Measurements from ENCODE around the gene BIRC7.

BIRC7 gene

DNA sequence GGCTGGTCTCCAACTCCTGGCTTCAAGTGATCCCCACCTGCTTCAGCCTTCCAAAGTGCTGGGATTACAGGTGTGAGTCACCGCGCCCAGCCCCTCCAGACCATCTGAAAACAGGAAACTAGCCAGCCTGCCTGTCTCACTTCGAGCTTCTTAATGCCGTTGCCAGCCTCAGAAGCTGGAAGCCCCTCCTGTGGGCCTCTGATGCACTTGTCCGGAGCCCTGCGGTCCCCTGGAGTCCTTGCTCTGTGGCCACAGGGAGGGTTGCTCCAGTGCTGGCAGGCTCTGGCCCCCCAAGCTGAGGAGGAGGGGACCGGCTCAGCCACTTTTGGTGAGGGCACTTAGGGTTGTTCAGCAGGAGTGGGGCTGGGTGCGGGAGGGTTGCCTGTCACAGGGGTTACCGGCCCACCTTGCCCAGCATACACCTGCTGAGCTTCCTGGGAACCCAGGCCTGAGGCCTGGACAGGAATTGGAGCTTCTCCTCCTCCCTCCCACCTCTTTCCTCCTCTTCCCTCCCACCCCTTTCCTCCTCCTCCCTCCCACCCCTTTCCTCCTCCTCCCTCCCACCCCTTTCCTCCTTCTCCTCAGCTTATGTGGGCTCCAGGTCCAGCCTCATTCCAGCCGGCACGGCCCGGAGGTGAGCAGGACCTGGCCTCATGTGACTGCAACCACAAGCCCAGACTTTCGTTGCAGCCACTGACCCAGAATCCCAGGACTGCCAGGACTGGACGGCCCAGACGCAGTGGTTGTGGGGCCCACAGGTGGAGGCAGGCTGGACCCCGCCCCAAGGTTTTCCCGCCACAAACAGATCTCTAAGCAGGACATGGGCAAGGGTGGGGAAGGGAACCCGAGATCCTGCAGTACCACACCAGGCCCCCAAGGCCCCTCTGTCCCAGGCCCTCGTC, 9.4 kb upstream of the BIRC7 start:
- no peak for DNase-seq

DNA sequence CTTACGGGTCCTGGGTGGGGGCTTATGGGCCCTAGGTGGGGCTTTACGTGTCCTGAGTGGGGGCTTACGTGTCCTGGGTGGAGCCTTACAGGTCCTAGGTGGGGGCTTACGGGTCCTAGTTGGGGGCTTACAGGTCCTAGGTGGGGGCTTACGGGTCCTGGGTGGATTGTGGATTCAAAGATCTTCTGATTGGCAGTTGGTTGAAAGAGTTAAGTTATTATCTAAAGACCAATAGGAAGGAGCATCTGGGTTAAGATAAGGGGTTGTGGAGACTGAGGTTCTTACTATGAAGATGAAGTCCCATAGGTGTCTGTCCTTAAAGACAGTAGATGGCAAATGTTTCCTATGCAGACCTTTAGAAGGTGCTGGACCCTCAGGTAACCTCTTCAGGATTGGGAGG, 8.4 kb upstream of the BIRC7 start:
- DNase-seq: no peak

DNA sequence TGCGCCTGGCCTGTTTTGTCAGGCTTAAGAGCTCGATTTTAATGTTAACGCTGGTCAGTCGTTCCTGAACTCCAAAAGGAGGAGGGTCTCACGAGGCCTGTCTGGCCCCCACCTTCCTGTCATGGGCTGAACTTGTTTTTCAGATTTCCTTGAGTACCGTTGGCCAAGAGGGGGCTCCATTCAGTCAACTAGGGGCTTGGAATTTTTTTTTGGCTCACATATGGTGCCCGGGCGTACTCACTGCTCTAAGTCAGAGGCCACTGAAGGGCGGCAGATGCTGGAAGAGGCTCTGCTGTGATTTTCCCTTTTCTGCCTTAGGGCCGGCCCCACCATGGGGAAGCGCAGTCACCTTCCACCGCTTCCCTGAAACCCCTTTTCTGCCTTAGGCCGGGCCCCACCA, 6.9 kb upstream of the BIRC7 start:
- peak; percentile 37 for DNase-seq

DNA sequence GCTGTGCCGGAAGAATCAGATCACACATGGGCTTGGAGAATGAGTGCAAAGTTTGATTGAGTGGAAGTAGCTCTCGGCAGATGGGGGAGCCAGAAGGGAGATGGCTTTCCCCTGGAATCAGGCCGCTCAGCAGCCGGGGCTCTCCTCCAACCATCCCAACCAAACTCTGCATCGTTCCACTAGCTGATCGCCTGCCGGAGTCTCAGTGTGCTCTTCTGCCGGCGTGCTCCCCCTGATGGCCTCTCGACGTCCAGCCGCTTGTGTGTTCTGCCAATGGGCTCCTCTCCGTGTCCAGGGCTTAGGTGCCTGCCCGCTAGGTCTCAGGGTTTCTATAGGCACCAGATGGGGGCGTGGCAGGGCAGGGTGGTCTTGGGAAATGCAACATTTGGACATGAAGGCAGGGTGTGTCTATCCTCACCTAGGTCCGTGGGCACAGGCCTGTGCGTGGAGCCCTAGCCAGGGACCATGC, 4.9 kb upstream of the BIRC7 start:
- no peak for DNase-seq

DNA sequence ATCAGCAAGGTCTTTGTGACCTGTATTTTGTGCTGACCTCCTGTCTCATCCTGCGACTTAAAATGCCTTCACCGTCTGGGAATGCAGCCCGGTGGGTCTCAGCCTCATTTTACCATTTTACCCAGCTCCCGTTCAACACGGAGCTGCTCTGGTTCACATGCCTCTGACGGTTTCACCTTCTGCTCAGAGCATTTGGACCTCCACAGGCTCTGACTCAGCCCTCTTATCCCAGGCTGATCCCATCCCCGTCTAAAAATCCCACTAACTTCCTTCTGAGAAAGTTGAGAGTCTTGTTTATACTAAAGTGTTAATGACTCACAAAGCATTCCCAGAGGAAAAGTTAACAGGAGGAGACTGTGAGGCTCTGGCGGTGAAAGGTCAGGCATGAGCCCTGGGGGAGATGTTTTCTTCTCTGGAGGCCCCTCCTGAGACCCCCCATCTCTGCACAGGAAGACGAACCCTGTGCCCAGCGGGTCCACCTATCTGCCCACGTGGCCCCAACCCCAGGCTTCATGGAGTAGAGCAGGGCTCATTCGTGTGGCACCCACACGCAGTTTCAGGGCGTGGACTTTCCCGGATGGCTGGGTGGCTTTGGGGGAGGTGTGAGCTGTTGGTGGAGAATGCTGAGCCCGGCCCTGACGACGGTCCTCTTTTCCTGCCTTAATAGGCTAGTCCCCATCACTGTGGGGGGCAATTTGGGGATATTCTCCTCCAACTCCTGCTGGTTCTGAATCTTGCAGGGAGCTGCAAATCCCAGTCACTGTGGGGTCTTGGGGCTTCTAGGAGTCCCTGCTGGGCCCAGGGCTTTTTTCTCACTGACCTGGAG, 3.3 kb upstream of the BIRC7 start:
- DNase-seq: no peak

DNA sequence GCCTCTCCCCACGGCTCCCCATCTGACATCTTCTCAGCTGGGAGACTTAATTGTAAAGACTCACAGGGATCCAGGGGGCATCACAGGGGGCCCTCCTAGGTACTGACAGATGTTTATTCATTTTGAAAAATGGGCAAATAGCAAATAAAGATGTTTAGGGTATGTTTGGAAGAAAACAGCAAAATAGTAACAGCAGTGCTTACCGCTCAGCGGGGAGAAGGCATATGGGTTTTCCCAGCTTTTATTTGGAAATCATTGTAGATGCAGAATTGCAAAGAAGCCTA, 2.7 kb upstream of the BIRC7 start:
- DNase-seq: no peak

DNA sequence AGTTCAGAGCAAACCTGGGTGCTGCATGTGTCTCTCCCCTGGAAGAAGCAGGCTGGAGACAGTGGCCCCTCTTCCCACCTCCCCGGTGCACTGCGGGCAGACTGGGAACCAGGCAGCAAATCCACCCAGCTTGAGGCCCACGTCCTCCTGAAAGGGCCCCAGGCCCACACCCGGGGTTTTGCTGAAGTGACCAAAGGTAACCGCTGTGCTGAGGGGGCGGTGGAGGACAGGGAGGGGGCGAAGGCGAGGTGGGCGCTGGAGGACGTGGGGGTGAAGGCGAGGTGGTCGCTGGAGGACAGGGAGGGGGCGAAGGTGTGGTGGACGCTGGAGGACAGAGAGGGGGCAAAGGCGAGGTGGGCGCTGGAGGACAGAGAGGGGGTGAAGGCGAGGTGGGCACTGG, 1.8 kb upstream of the BIRC7 start:
- no peak for DNase-seq

DNA sequence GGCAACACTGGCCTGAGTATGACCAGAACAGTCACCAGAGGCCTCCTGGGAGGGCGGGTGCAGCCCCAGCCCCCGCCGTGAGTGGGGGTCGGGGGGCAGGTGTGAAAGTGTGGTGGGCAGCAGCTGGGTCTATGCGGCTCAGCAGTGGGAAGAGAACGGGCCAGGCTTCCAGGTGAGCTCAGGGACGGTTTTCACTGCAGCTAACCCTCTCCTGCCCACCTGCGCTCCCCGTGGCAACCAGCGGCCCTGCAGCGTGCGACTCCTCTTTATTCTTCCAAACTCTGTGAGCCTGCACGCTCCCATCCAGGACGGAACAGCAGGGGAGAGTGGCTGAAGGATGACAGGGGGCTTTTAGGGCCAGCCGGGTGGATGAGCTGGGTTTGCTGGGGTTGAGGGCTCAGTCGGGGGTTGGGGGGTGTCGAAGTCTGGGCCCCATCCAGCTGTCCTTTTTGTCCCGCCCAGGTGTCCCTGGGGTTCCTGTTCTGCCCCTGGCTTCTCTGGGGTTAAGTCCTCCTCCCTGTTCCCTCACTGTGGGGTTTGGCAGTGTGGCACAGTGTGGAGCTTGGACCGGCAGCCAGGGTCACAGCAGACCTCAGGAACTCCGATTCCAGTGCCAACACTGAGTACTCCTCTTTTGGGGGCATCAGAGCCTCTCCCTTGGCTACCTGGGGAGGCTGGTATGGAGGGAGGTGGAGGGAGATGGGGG, 859 bp upstream of the BIRC7 start:
- peak; percentile 69 for DNase-seq

DNA sequence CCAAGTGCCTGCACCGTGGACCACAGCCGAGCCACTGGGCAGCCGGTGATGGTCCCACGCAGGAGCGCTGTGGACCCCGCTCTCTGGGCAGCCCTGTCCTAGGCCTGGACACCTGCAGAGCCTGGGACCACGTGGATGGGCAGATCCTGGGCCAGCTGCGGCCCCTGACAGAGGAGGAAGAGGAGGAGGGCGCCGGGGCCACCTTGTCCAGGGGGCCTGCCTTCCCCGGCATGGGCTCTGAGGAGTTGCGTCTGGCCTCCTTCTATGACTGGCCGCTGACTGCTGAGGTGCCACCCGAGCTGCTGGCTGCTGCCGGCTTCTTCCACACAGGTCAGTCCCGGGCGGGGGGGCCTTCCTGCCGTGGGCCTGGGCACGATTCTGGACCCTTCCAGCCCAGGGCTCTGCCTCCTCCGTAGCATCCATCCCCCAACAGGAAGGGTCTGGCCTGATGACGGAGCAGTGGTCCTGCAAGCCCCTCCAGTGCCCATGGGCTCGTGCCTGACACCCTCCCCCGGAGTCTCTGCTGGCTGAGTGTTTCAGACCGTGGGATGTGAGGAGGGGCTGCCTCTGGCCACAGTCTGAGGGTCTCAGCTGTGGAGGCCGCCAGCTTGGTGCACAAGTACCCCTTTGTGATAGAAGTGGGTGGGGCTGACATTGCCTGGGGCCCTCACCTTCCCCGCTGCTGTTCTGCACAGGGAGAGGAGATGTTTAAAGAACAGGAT, 572 bp downstream of the BIRC7 start:
- DNase-seq: no peak

DNA sequence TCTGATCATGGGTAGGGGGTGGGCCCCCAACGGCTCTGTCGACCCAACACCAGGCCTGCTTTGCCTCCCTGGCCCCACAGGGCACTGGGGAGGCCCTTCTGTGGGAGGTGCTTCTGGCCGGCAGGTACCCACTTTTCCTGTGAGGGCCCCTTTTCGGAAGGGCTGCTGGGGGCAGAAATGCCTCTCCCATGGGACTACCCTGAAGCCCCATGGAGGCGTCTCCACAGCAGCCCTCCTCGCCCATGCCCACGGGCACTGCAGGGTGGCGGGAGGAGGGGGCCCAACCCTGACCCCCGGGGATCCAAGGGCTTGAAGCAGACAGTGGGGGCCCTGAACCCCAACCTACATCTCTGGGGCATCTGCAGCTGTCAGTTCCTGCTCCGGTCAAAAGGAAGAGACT, 2.3 kb downstream of the BIRC7 start:
- DNase-seq: no peak

DNA sequence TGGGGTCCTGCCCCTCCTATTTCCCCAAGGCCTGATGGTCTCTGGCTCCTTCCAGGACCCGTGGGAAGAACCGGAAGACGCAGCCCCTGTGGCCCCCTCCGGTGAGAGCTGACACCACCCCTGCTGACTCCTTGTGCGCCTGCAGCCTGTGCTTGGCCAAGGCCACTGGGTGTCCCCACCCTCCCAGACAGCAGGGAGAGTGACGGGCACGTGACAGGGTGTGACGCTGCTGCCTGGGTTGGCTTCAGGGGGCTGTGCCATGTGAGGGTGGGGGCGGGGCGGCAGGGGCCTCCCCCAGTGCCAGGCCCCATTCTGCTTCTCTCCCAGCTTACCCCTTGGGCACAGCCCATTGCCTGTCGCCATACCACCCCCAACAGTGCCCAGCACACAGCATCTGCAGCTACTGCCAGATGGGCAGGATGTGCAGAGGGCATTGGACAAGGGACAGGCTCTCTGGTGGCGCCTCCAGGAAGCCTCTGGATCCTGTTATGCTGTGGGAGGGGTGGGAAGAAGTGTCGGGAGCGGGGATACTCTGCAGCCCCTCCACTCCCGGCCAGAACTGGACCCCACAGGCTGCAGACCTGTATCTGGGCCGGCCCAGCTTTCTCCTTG, 2.9 kb downstream of the BIRC7 start:
- DNase-seq: no peak

DNA sequence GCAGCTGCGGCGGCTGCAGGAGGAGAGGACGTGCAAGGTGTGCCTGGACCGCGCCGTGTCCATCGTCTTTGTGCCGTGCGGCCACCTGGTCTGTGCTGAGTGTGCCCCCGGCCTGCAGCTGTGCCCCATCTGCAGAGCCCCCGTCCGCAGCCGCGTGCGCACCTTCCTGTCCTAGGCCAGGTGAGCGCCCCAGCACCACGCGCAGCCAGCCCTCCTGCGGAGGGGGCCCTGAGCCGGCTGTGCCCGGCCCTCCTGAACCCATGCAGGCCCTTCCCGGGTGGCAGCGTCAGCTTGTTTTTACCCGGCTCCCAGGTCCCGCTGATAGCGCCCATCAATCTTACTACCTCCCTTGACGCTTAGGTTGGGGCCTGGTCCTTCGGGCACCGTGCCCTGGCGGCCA, 3.7 kb downstream of the BIRC7 start:
- no peak for DNase-seq

DNA sequence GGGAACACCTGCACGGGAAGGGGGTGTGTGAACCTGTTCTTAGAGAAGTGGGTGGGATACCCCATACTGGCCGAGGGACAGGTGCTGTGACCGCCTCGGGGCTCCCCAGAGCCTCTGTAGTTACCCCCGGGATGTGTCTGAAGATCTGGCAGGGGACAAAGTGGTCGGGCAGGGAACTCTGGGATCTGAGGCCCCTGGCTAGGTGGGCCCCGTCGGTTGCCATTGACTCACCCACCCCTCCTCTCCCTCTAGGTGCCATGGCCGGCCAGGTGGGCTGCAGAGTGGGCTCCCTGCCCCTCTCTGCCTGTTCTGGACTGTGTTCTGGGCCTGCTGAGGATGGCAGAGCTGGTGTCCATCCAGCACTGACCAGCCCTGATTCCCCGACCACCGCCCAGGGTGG, 4.3 kb downstream of the BIRC7 start:
- no peak for DNase-seq

DNA sequence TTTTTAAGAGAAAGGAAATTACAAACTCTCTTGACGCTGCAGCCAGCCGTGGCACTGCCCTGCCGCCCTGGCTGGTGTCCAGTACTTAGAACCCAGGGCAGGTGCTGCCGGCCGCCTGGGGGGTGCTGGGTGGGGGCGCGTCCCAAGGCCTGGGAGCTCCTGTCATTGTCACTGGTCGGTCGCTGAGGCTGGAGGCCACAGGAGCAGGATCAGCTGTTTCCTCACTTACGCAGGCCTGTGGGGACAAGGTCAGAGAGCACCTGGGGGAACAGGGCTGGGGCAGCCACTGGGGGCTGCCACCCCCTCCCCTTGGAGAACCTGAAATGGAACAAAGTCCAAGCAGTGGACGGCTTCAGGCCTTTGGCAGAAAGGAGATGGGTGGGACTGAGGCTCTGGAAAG, 5.6 kb downstream of the BIRC7 start:
- no peak for DNase-seq

DNA sequence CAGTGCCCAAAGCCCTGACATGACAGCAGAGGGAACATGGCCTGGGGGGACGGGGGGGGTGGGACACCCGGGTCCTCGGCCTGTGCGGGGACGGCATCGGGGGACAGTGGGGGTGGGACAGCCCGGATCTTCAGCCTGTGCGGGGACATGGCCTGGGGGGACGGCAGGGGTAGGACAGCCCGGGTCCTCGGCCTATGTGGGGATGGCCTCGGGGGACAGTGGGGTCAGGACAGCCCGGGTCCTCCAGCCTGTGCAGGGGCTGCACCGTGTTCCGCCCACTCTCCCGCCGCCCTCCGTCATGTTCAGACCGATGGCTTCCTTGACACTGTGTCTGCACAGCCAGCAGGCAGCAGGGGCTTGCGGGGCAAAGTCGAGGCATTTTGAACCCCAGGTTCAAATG, 7.0 kb downstream of the BIRC7 start:
- DNase-seq: no peak

DNA sequence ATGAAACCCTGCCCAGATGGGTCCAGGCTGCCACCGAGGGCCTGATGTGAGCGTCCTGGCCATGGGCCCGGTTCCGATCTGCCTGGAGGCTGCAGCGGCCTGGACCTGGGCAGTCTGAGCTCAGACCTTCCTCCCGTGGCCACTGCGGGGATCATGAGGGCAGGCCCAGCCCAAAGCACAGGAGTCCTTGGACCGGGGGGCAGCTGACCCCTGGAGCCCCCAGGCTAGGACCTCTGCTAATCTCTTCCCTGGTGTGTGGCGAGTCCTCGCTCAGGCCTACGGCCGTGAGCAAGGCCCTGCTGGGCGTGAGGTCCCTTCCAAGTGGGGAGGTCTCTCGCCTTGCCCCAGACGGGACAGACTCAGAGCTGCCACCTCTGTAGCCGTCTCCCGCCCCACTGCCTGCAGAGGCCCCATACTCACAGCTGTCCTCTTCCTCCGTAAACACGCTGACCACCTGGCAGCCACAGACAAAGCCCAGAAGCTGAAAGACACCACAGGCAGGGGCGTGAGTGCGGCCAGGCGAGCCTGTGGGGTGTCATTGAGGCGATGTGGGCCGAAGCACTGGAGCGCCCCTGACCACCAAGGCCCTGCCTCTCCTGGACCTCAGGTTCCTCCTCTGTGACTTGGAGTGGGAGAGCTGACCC, 8.0 kb downstream of the BIRC7 start:
- DNase-seq: no peak

DNA sequence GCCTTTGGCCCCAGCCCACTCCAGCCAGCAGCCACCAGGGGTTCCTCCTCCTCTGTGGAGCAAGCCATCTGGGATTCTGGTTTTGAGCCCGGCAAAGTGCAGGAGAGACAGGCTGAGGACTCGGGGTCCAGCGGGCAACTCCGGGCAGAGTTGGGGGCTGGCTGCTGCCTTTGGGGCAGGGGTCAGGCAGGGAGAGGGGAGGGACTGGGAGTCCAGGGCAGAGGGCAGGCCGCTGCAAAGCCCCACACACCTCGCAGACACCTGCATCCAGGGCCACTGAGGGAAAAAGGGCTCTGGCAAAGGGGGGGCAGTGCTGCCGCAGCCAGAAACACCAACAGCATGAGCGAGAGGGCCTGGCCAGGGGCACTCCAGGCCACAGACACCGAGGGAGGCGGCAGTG, 8.8 kb downstream of the BIRC7 start:
- no peak for DNase-seq

DNA sequence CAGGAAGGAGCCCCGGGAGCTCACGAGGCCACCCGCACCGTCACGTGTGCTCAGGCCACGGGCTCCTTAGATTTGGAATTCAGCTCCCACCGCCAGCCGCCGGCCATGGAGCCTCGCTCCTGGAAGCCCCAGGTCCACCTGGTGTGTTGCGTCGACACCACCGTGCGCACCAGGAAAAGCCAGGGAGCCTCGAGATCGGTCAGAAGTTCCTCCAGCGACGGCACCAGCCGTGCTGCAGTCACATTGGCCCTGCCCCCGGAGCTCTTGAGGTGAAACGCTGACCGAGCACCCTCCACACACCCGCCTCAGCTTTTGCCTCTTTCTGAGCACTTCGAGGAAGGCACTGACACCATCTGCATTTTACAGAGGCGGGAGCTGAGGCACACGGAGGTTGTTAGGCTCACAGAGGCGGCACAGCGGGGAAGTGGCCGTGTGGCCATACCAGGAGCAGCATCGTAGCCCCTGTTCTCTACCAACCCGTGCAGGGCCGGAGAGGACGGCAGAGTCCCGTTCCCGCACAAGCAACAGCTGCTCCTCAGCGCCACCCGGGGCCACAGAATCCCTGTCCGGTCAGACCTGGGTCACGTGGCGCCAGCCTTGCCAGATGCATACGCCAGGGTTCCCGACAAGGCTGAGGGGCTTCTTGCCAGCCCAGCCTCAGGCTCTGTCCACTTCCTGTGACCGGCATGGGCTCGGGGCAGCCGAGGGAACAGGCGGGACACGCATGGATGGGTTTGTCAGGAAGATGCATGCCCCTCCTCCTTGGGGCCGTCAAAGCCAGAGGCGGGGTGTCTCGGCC, 11.0 kb downstream of the BIRC7 start:
- no peak for DNase-seq

DNA sequence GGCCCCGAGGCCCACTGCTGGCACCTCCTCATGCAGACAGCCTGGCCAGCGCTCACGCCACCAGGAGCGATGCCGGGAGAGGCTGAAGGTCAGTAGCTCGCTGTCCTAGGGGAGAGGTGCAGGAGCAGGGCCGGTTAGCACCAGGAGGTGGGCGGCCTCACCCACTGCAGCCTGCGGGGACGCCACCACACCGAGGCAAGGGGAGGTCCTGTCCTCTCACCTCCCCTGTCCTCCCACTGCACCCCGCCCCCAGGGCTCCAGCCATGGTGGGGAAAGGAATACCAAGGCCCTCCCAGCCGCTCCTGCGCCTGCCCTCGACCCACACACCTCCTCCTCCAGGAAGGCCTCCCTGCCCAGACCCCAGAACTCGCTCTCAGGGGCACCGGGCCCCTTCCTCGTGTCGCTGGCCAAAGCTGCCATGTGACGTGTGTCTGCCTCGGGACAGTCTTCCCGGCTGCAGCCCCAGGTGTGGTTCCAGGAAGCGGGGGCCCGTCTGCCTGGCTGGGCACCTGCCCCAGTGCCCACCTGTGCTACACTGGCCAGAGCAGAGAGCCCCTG, 12.0 kb downstream of the BIRC7 start:
- no peak for DNase-seq

DNA sequence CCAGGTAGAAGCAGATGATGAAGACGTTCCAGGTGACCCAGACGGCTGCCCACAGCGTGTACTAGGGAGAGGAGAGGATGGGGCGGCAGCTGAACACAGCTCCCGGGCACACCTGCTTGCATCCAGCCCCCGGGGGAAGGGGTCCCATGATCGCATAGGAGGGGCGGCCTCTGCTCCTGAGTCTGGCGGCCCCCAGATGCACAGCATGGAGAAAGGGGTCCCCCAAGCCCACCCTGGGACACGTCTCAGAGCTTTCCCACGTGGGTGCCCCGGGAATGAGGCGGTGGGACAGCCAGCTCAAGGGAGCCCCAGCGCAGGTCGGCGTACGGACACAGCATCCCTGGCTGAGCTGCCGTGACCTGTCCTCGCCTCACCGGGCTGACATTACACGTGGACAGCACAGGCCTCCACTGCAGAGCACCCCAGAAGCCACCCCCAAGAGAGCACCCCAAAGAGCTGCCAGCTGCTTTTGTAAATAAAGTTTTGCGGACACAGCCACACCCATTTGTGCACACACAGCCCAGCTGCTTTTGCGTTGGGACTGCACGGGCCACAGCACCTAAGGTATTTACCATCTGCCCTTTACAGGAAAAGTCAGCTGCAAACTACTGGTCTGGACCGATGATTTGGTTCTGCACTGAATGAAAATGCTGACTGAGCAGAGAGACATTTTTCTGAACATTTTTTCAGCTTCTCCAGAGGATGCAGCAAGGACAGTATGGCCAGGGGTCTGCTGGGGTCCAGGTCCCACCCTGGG, 13.3 kb downstream of the BIRC7 start:
- no peak for DNase-seq
